ENCODE results near the gene RPN2.

Gene RPN2

GRCh38 chr20:37209661-37210314 is 30.7 kb downstream of the RPN2 start:
- H3K27ac ChIP-seq = no peak overlapping the region
- DNase-seq (ENCODE audit: low spot score) = no peak
- no peak overlapping the region for H3K4me3 ChIP-seq
- no peak for TF ChIP-seq CTCF (IDR thresholded peaks at IDR 0.05)

GRCh38 chr20:37218441-37218840 is 39.3 kb downstream of the RPN2 start:
- DNase-seq (ENCODE audit: low spot score) = no peak
- TF ChIP-seq CTCF (IDR thresholded peaks at IDR 0.05) = no peak
- no peak overlapping the region for H3K4me3 ChIP-seq
- no peak overlapping the region for H3K27ac ChIP-seq

- no peak for TF ChIP-seq CTCF (IDR thresholded peaks at IDR 0.05)
- H3K27ac ChIP-seq = no peak overlapping the region
- DNase-seq (ENCODE audit: low spot score) = no peak
- H3K4me3 ChIP-seq = no peak overlapping the region
These were observed 39.8 kb downstream of the RPN2 start for GRCh38 chr20:37218976-37219375.

GRCh38 chr20:37219751-37220668 is 40.9 kb downstream of the RPN2 start:
- Histone ChIP-seq H3K27ac (peak overlapping the region in 1 of 2 donors; percentile 30), H3K4me3 (no peak overlapping the region)
- DNase-seq (ENCODE audit: low spot score) = no peak
- no peak for TF ChIP-seq CTCF (IDR thresholded peaks at IDR 0.05)

- H3K4me3 ChIP-seq = no peak overlapping the region
- TF ChIP-seq CTCF (IDR thresholded peaks at IDR 0.05) = no peak
- DNase-seq (ENCODE audit: low spot score) = no peak
- H3K27ac ChIP-seq = peak overlapping the region in 1 of 2 donors; percentile 30
These were observed 41.6 kb downstream of the RPN2 start for GRCh38 chr20:37220731-37221130.

GRCh38 chr20:37222086-37222485 is 43.0 kb downstream of the RPN2 start:
- TF ChIP-seq CTCF (IDR thresholded peaks at IDR 0.05) = no peak
- Histone ChIP-seq H3K4me3 (no peak overlapping the region), H3K27ac (no peak overlapping the region)
- DNase-seq (ENCODE audit: low spot score) = no peak
